ENCODE data around the gene SMIM10L1. TPM values are rescaled to one million over a fixed set of nuclear protein-coding genes. Genes with fewer than 3 reads are reported as not detected.

SMIM10L1 gene
- total and polyA plus RNA-seq, 5 donors from 2014 or later: 6.3 to 15.1 (median 9.3) TPM

- ATAC-seq (ENCODE audit: low read depth in 2 of 2) (no peak), DNase-seq (peak in 1 of 3 donors; percentile 13)
- Histone ChIP-seq H3K36me3 (ENCODE audit: control insufficient read depth, insufficient read depth, low read length) (peaks cover 29% of the 10 kb centered on the region), H3K27me3 (ENCODE audit: control insufficient read depth, insufficient read depth, low read length) (no peaks in the 10 kb centered on the region), H3K27ac (ENCODE audit: insufficient read depth, low read length, poor library complexity, severe bottlenecking) (no peak overlapping the region), H3K4me1 (ENCODE audit: control insufficient read depth, insufficient read depth, low read length, poor library complexity, severe bottlenecking) (peaks cover 4% of the 10 kb centered on the region), H3K4me3 (ENCODE audit: low read depth, low read length) (no peak overlapping the region), H3K9me3 (ENCODE audit: control insufficient read depth in 2 of 2, low read length in 2 of 2) (no peaks in the 10 kb centered on the region)
- Mint-ChIP-seq H3K27me3 (no peaks in the 10 kb centered on the region), H3K4me3 (no peak overlapping the region), H3K36me3 (peaks cover 38% of the 10 kb centered on the region), H3K27ac (no peak overlapping the region), H3K9me3 (peaks cover 0 to 2% (median 0%) of the 10 kb centered on the region in 7 donors), H3K4me1 (peaks cover 27 to 87% (median 57%) of the 10 kb centered on the region in 4 donors)
These were observed 8.5 kb upstream of the SMIM10L1 start for GRCh38 chr12:11162502-11162901.

GRCh38 chr12:11164384-11164783, 6.6 kb upstream of the SMIM10L1 start:
- no peak overlapping the region for H3K4me3 ChIP-seq (ENCODE audit: low read depth, low read length)
- no peak overlapping the region for H3K27ac ChIP-seq (ENCODE audit: insufficient read depth, low read length, poor library complexity, severe bottlenecking)
- Mint-ChIP-seq H3K9me3 (peaks cover 0 to 2% (median 0%) of the 10 kb centered on the region in 7 donors), H3K36me3 (peaks cover 43% of the 10 kb centered on the region), H3K27me3 (no peaks in the 10 kb centered on the region), H3K27ac (no peak overlapping the region), H3K4me3 (peak overlapping the region in 2 of 4 donors; percentile 13 to 37), H3K4me1 (peaks cover 37 to 91% (median 59%) of the 10 kb centered on the region in 4 donors)
- H3K4me1 ChIP-seq (ENCODE audit: control insufficient read depth, insufficient read depth, low read length, poor library complexity, severe bottlenecking): peaks cover 15% of the 10 kb centered on the region
- peaks cover 31% of the 10 kb centered on the region for H3K36me3 ChIP-seq (ENCODE audit: control insufficient read depth, insufficient read depth, low read length)
- no peak for DNase-seq
- no peak for ATAC-seq (ENCODE audit: low read depth in 2 of 2)
- no peaks in the 10 kb centered on the region for H3K27me3 ChIP-seq (ENCODE audit: control insufficient read depth, insufficient read depth, low read length)
- no peaks in the 10 kb centered on the region for H3K9me3 ChIP-seq (ENCODE audit: control insufficient read depth in 2 of 2, low read length in 2 of 2)

GRCh38 chr12:11166300-11166699, 4.7 kb upstream of the SMIM10L1 start:
- H3K27ac Mint-ChIP-seq: peak overlapping the region in 1 of 3 donors; percentile 15
- Histone ChIP-seq H3K27me3 (ENCODE audit: control insufficient read depth, insufficient read depth, low read length) (no peaks in the 10 kb centered on the region), H3K4me3 (ENCODE audit: low read depth, low read length) (no peak overlapping the region), H3K9me3 (ENCODE audit: control insufficient read depth in 2 of 2, low read length in 2 of 2) (no peaks in the 10 kb centered on the region), H3K27ac (ENCODE audit: insufficient read depth, low read length, poor library complexity, severe bottlenecking) (no peak overlapping the region), H3K36me3 (ENCODE audit: control insufficient read depth, insufficient read depth, low read length) (peaks cover 21% of the 10 kb centered on the region), H3K4me1 (ENCODE audit: control insufficient read depth, insufficient read depth, low read length, poor library complexity, severe bottlenecking) (peaks cover 26% of the 10 kb centered on the region)
- DNase-seq: no peak
- peaks cover 46 to 90% (median 65%) of the 10 kb centered on the region in 4 donors for H3K4me1 Mint-ChIP-seq
- no peak for ATAC-seq (ENCODE audit: low read depth in 2 of 2)
- H3K36me3 Mint-ChIP-seq: peaks cover 42% of the 10 kb centered on the region
- no peaks in the 10 kb centered on the region for H3K27me3 Mint-ChIP-seq
- H3K9me3 Mint-ChIP-seq: no peaks in the 10 kb centered on the region
- H3K4me3 Mint-ChIP-seq: peak overlapping the region in 1 of 4 donors; percentile 11

GRCh38 chr12:11170810-11171144, 217 bp upstream of the SMIM10L1 start:
- H3K27ac Mint-ChIP-seq: peak overlapping the region; percentile 57 to 100 (median 98)
- peak overlapping the region; percentile 93 to 99 (median 98) for H3K4me3 Mint-ChIP-seq
- peaks cover 31% of the 10 kb centered on the region for H3K36me3 Mint-ChIP-seq
- H3K9me3 Mint-ChIP-seq: no peaks in the 10 kb centered on the region
- peaks cover 36% of the 10 kb centered on the region for H3K4me1 ChIP-seq (ENCODE audit: control insufficient read depth, insufficient read depth, low read length, poor library complexity, severe bottlenecking)
- no peaks in the 10 kb centered on the region for H3K27me3 ChIP-seq (ENCODE audit: control insufficient read depth, insufficient read depth, low read length)
- H3K27ac ChIP-seq (ENCODE audit: insufficient read depth, low read length, poor library complexity, severe bottlenecking): peak overlapping the region; percentile 81
- peaks cover 13% of the 10 kb centered on the region for H3K36me3 ChIP-seq (ENCODE audit: control insufficient read depth, insufficient read depth, low read length)
- no peaks in the 10 kb centered on the region for H3K9me3 ChIP-seq (ENCODE audit: control insufficient read depth in 2 of 2, low read length in 2 of 2)
- peaks cover 42 to 82% (median 61%) of the 10 kb centered on the region in 4 donors for H3K4me1 Mint-ChIP-seq
- no peaks in the 10 kb centered on the region for H3K27me3 Mint-ChIP-seq
- ATAC-seq (ENCODE audit: low read depth in 2 of 2) (no peak), DNase-seq (no peak)
- peak overlapping the region; percentile 99 for H3K4me3 ChIP-seq (ENCODE audit: low read depth, low read length)

- H3K4me3 Mint-ChIP-seq: peak overlapping the region; percentile 98 to 99 (median 98)
- H3K9me3 ChIP-seq (ENCODE audit: control insufficient read depth in 2 of 2, low read length in 2 of 2): no peaks in the 10 kb centered on the region
- H3K9me3 Mint-ChIP-seq: no peaks in the 10 kb centered on the region
- H3K27me3 ChIP-seq (ENCODE audit: control insufficient read depth, insufficient read depth, low read length): no peaks in the 10 kb centered on the region
- H3K36me3 Mint-ChIP-seq: peaks cover 31% of the 10 kb centered on the region
- ATAC-seq (ENCODE audit: low read depth in 2 of 2) (no peak), DNase-seq (no peak)
- peaks cover 7% of the 10 kb centered on the region for H3K36me3 ChIP-seq (ENCODE audit: control insufficient read depth, insufficient read depth, low read length)
- peaks cover 42 to 72% (median 56%) of the 10 kb centered on the region in 4 donors for H3K4me1 Mint-ChIP-seq
- no peaks in the 10 kb centered on the region for H3K27me3 Mint-ChIP-seq
- H3K4me3 ChIP-seq (ENCODE audit: low read depth, low read length): peak overlapping the region; percentile 99
- H3K4me1 ChIP-seq (ENCODE audit: control insufficient read depth, insufficient read depth, low read length, poor library complexity, severe bottlenecking): peaks cover 36% of the 10 kb centered on the region
- peak overlapping the region; percentile 81 for H3K27ac ChIP-seq (ENCODE audit: insufficient read depth, low read length, poor library complexity, severe bottlenecking)
- peak overlapping the region; percentile 98 to 100 (median 99) for H3K27ac Mint-ChIP-seq
These were observed 1.1 kb downstream of the SMIM10L1 start for GRCh38 chr12:11171969-11172675.

GRCh38 chr12:11174022-11174421, 3.0 kb downstream of the SMIM10L1 start:
- H3K4me1 ChIP-seq (ENCODE audit: control insufficient read depth, insufficient read depth, low read length, poor library complexity, severe bottlenecking): peaks cover 29% of the 10 kb centered on the region
- Mint-ChIP-seq H3K27ac (no peak overlapping the region), H3K4me3 (peak overlapping the region in 1 of 4 donors; percentile 31), H3K4me1 (peaks cover 36 to 59% (median 48%) of the 10 kb centered on the region in 4 donors), H3K9me3 (no peaks in the 10 kb centered on the region), H3K36me3 (peaks cover 28% of the 10 kb centered on the region), H3K27me3 (no peaks in the 10 kb centered on the region)
- H3K36me3 ChIP-seq (ENCODE audit: control insufficient read depth, insufficient read depth, low read length): peaks cover 6% of the 10 kb centered on the region
- no peak overlapping the region for H3K4me3 ChIP-seq (ENCODE audit: low read depth, low read length)
- H3K9me3 ChIP-seq (ENCODE audit: control insufficient read depth in 2 of 2, low read length in 2 of 2): no peaks in the 10 kb centered on the region
- no peak for ATAC-seq (ENCODE audit: low read depth in 2 of 2)
- no peak overlapping the region for H3K27ac ChIP-seq (ENCODE audit: insufficient read depth, low read length, poor library complexity, severe bottlenecking)
- DNase-seq: no peak
- no peaks in the 10 kb centered on the region for H3K27me3 ChIP-seq (ENCODE audit: control insufficient read depth, insufficient read depth, low read length)

DNA sequence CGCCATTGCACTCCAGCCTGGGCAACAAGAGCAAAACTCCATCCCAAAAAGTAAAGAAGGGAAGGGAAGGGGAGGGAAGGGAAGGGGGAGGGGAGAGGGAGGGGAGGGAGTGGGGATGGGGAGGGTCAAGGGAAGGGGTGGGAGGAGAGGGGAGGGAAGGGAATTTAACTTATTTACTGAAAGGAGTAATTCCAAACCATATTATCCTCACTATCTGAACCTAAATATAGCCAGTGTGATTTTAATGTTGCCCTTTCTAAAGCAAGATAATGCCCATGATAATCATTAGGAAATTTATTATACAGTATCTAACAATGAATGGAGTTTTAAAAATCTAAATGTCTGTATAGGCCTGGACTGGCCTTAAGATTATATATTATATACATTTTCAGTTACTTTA, 7.3 kb downstream of the SMIM10L1 start:
- ATAC-seq (ENCODE audit: low read depth in 2 of 2) (no peak), DNase-seq (no peak)
- no peak overlapping the region for H3K4me3 ChIP-seq (ENCODE audit: low read depth, low read length)
- Mint-ChIP-seq H3K9me3 (no peaks in the 10 kb centered on the region), H3K4me3 (no peak overlapping the region), H3K27me3 (no peaks in the 10 kb centered on the region), H3K36me3 (peaks cover 23% of the 10 kb centered on the region), H3K4me1 (peaks cover 5 to 29% (median 17%) of the 10 kb centered on the region in 4 donors), H3K27ac (no peak overlapping the region)
- no peaks in the 10 kb centered on the region for H3K9me3 ChIP-seq (ENCODE audit: control insufficient read depth in 2 of 2, low read length in 2 of 2)
- H3K27ac ChIP-seq (ENCODE audit: insufficient read depth, low read length, poor library complexity, severe bottlenecking): no peak overlapping the region
- no peaks in the 10 kb centered on the region for H3K4me1 ChIP-seq (ENCODE audit: control insufficient read depth, insufficient read depth, low read length, poor library complexity, severe bottlenecking)
- peaks cover 3% of the 10 kb centered on the region for H3K36me3 ChIP-seq (ENCODE audit: control insufficient read depth, insufficient read depth, low read length)
- no peaks in the 10 kb centered on the region for H3K27me3 ChIP-seq (ENCODE audit: control insufficient read depth, insufficient read depth, low read length)

GRCh38 chr12:11182529-11182928, 11.5 kb downstream of the SMIM10L1 start:
- Mint-ChIP-seq H3K9me3 (no peaks in the 10 kb centered on the region), H3K27ac (no peak overlapping the region), H3K4me1 (peaks cover 0 to 13% (median 3%) of the 10 kb centered on the region in 4 donors), H3K36me3 (peaks cover 8% of the 10 kb centered on the region), H3K4me3 (no peak overlapping the region), H3K27me3 (no peaks in the 10 kb centered on the region)
- no peaks in the 10 kb centered on the region for H3K36me3 ChIP-seq (ENCODE audit: control insufficient read depth, insufficient read depth, low read length)
- H3K9me3 ChIP-seq (ENCODE audit: control insufficient read depth in 2 of 2, low read length in 2 of 2): no peaks in the 10 kb centered on the region
- DNase-seq (no peak), ATAC-seq (ENCODE audit: low read depth in 2 of 2) (no peak)
- no peak overlapping the region for H3K4me3 ChIP-seq (ENCODE audit: low read depth, low read length)
- H3K27ac ChIP-seq (ENCODE audit: insufficient read depth, low read length, poor library complexity, severe bottlenecking): no peak overlapping the region
- H3K27me3 ChIP-seq (ENCODE audit: control insufficient read depth, insufficient read depth, low read length): no peaks in the 10 kb centered on the region
- no peaks in the 10 kb centered on the region for H3K4me1 ChIP-seq (ENCODE audit: control insufficient read depth, insufficient read depth, low read length, poor library complexity, severe bottlenecking)

Data from CD4-positive, CD25-positive, alpha-beta regulatory T cell (primary cell).